GM23338 (cell line): ENCODE results near the gene GPC6. TPM values are rescaled to one million over a fixed set of nuclear protein-coding genes. Genes with fewer than 3 reads are reported as not detected.

ENCODE experiments used
- ATAC-seq: fragments of 200-7000 bp; cut with Tn5 transposase; 3 replicates; pipeline ENCODE4 v1.9.1; 2020
- DNase-seq: peaks from one replicate; pipeline ENCODE4 v3.0.0-alpha.2; 2015; ENCODE audit warnings: low spot score
- H2AFZ ChIP-seq: fragments of 200-600 bp; sonication (generic); 2 replicates; pipeline ENCODE4 v1.8.0; 2016; ENCODE audit warnings: antibody characterized with exemption, mild to moderate bottlenecking, moderate library complexity
- H3F3A ChIP-seq: fragments of 200-600 bp; sonication (generic); replicated peaks from 2 replicates; pipeline ENCODE4 v1.8.0; 2017; ENCODE audit warnings: antibody characterized with exemption, mixed run types, low read depth
- H3K27ac ChIP-seq: fragments of 200-600 bp; sonication (generic); 2 replicates; pipeline ENCODE4 v1.6.1; 2016; ENCODE audit warnings: low read depth
- H3K27me3 ChIP-seq: fragments of 200-600 bp; sonication (generic); 2 replicates; pipeline ENCODE4 v1.8.0; 2016; ENCODE audit warnings: mild to moderate bottlenecking, mixed run types, moderate library complexity; ENCODE audit not compliant: insufficient read depth
- H3K36me3 ChIP-seq: fragments of 200-600 bp; sonication (generic); 2 replicates; pipeline ENCODE4 v1.8.0; 2016; ENCODE audit warnings: mild to moderate bottlenecking; ENCODE audit not compliant: insufficient read depth
- H3K4me1 ChIP-seq: fragments of 200-600 bp; sonication (generic); 2 replicates; pipeline ENCODE4 v1.8.0; 2016; ENCODE audit warnings: mild to moderate bottlenecking, moderate library complexity; ENCODE audit not compliant: insufficient read depth
- H3K4me2 ChIP-seq: fragments of 200-600 bp; sonication (generic); 2 replicates; pipeline ENCODE4 v1.7.1; 2017; ENCODE audit warnings: mixed run types
- H3K4me3 ChIP-seq: fragments of 200-600 bp; sonication (generic); 2 replicates; pipeline ENCODE4 v1.6.1; 2016; ENCODE audit warnings: mixed run types
- H3K79me2 ChIP-seq: fragments of 200-600 bp; sonication (generic); replicated peaks from 2 replicates; pipeline ENCODE4 v1.8.0; 2017; ENCODE audit warnings: mild to moderate bottlenecking; ENCODE audit not compliant: insufficient read depth
- H3K9me2 ChIP-seq: fragments of 200-600 bp; sonication (generic); 2 replicates; pipeline ENCODE4 v1.8.0; 2017; ENCODE audit not compliant: insufficient read depth
- H4K20me1 ChIP-seq: fragments of 200-600 bp; sonication (generic); replicated peaks from 2 replicates; pipeline ENCODE4 v1.8.0; 2017; ENCODE audit warnings: mild to moderate bottlenecking; ENCODE audit not compliant: insufficient read depth
- H3K27ac Mint-ChIP-seq: 2 replicates; pipeline ENCODE4 v1.8.0; 2020; ENCODE audit warnings: inconsistent platforms, mild to moderate bottlenecking, moderate library complexity, mixed read lengths
- H3K27me3 Mint-ChIP-seq: 3 replicates; pipeline ENCODE4 v1.8.0; 2022; ENCODE audit warnings: low read depth, mild to moderate bottlenecking, moderate library complexity, mixed read lengths, inconsistent platforms; ENCODE audit not compliant: insufficient read depth, poor library complexity
- H3K36me3 Mint-ChIP-seq: 3 replicates; pipeline ENCODE4 v1.8.0; 2021; ENCODE audit warnings: low read depth, mild to moderate bottlenecking, inconsistent platforms, moderate library complexity, mixed read lengths
- H3K4me1 Mint-ChIP-seq: 3 replicates; pipeline ENCODE4 v1.8.0; 2020; ENCODE audit warnings: mild to moderate bottlenecking, inconsistent platforms, mixed read lengths
- H3K4me3 Mint-ChIP-seq: 3 replicates; pipeline ENCODE4 v1.8.0; 2021; ENCODE audit warnings: moderate library complexity, mild to moderate bottlenecking, inconsistent platforms, mixed read lengths
- H3K9me3 Mint-ChIP-seq: 3 replicates; pipeline ENCODE4 v1.8.0; 2020; ENCODE audit warnings: moderate library complexity, mild to moderate bottlenecking, inconsistent platforms, mixed read lengths
- CREB1 ChIP-seq: fragments of 250-450 bp; sonication (Bioruptor Pico); IDR thresholded peaks from 2 replicates; pipeline ENCODE4 v1.5.0; 2020; ENCODE audit warnings: low read depth, mild to moderate bottlenecking, moderate library complexity
- CTCF ChIP-seq, 2 experiments: fragments of 200-600 bp in 1 of 2; sonication (generic) in 1 of 2; conservative IDR thresholded peaks; 2 replicates each; pipeline versions ENCODE4 v1.5.1 to v1.6.1; 2016 to 2017; ENCODE audit warnings: antibody characterized with exemption in 2 of 2, low read depth in 2 of 2, mild to moderate bottlenecking in 2 of 2, moderate library complexity in 1 of 2
- ETS1 ChIP-seq: IDR thresholded peaks from 2 replicates; pipeline ENCODE4 v1.6.1; 2016; ENCODE audit warnings: antibody characterized with exemption
- EZH2 ChIP-seq: fragments of 200-600 bp; sonication (generic); IDR thresholded peaks from one replicate; pipeline ENCODE4 v1.8.0; 2017; ENCODE audit warnings: antibody characterized with exemption, mild to moderate bottlenecking, low read depth; ENCODE audit not compliant: unreplicated experiment
- JUNB ChIP-seq: IDR thresholded peaks from one replicate; pipeline ENCODE4 v1.6.1; 2016; ENCODE audit warnings: antibody characterized with exemption; ENCODE audit not compliant: unreplicated experiment
- POLR2AphosphoS5 ChIP-seq: IDR thresholded peaks from 2 replicates; pipeline ENCODE4 v1.6.1; 2016; ENCODE audit warnings: antibody characterized with exemption, low read depth
- REST ChIP-seq: IDR thresholded peaks from one replicate; pipeline ENCODE4 v1.6.1; 2018; ENCODE audit warnings: antibody characterized with exemption; ENCODE audit not compliant: unreplicated experiment
- ZNF331 ChIP-seq: fragments of 250-450 bp; sonication (Bioruptor Pico); IDR thresholded peaks from 2 replicates; pipeline ENCODE4 v1.5.0; 2020; ENCODE audit warnings: low read depth, mild to moderate bottlenecking, moderate library complexity
- polyA plus RNA-seq: library from polyadenylated mRNA; unstranded; fragments of >200 nt; fragmentation: Nextera tagmentation; extraction: Ambion mirVana; gene quantifications from 2 replicates; pipeline ENCODE4 v1.2.1, GENCODE V29; 2016
- total RNA-seq: library from RNA; depleted of rRNA; stranded (reverse); fragments of >200 nt; shearing (Covaris generic); gene quantifications from 2 replicates; pipeline ENCODE4 v1.2.3, GENCODE V29; 2014

Gene GPC6
- total and polyA plus RNA-seq, 2 experiments from 2014 or later: 6.4 to 28.6 TPM

GRCh38 chr13:93672996-93673395, 446.4 kb downstream of the GPC6 start:
- no peak for ATAC-seq
- no peak overlapping the region for H3K4me2 ChIP-seq
- no peaks in the 10 kb centered on the region for H3K27me3 Mint-ChIP-seq
- H3K4me1 Mint-ChIP-seq: no peaks in the 10 kb centered on the region
- DNase-seq: no peak
- peaks cover 7% of the 10 kb centered on the region; the same call in 2 of the 3 replicates for H3K9me3 Mint-ChIP-seq
- H3K9me2 ChIP-seq: peaks cover 3% of the 10 kb centered on the region; the same call in 1 of the 2 replicates
- no peaks in the 10 kb centered on the region for H3K36me3 ChIP-seq
- no peak overlapping the region for H3K4me3 ChIP-seq
- no peak overlapping the region for H2AFZ ChIP-seq
- H3K27me3 ChIP-seq: no peaks in the 10 kb centered on the region
- no peaks in the 10 kb centered on the region for H4K20me1 ChIP-seq
- no peak overlapping the region for H3K27ac Mint-ChIP-seq
- H3K79me2 ChIP-seq: no peaks in the 10 kb centered on the region
- H3K4me3 Mint-ChIP-seq: no peak overlapping the region
- no peak overlapping the region for H3K27ac ChIP-seq
- no peaks in the 10 kb centered on the region for H3K4me1 ChIP-seq
- H3K36me3 Mint-ChIP-seq: peaks cover 10% of the 10 kb centered on the region
- no peak for TF ChIP-seq ZNF331
- TF ChIP-seq REST: no peak
- TF ChIP-seq JUNB: no peak
- no peak for TF ChIP-seq POLR2AphosphoS5
- TF ChIP-seq CTCF (conservative IDR thresholded peaks at IDR 0.05; ENCODE audit: low read depth in 2 of 2): no peak
- TF ChIP-seq EZH2: no peak
- TF ChIP-seq ETS1: no peak
- no peaks in the 10 kb centered on the region for H3F3A ChIP-seq

- no peaks in the 10 kb centered on the region for H3F3A ChIP-seq
- H3K27me3 ChIP-seq: no peaks in the 10 kb centered on the region
- H3K79me2 ChIP-seq: no peaks in the 10 kb centered on the region
- H3K4me2 ChIP-seq: no peak overlapping the region
- no peak for TF ChIP-seq CREB1
- H3K9me3 Mint-ChIP-seq: peaks cover 6% of the 10 kb centered on the region; the same call in 2 of the 3 replicates
- H3K27ac ChIP-seq: no peak overlapping the region
- H3K36me3 ChIP-seq: no peaks in the 10 kb centered on the region
- H3K27me3 Mint-ChIP-seq: no peaks in the 10 kb centered on the region
- H3K9me2 ChIP-seq: no peaks in the 10 kb centered on the region
- ATAC-seq (no peak), DNase-seq (no peak)
- no peak overlapping the region for H2AFZ ChIP-seq
- H3K4me1 Mint-ChIP-seq: no peaks in the 10 kb centered on the region
- no peak overlapping the region for H3K27ac Mint-ChIP-seq
- H3K4me3 Mint-ChIP-seq: no peak overlapping the region
- H4K20me1 ChIP-seq: no peaks in the 10 kb centered on the region
- H3K4me3 ChIP-seq: no peak overlapping the region
- H3K4me1 ChIP-seq: no peaks in the 10 kb centered on the region
- peaks cover 8% of the 10 kb centered on the region for H3K36me3 Mint-ChIP-seq
Observed at GRCh38 chr13:93673885-93674284, 447.3 kb downstream of the GPC6 start.
